ENCODE data around the gene WDR88. TPM values are rescaled to one million over a fixed set of nuclear protein-coding genes. Genes with fewer than 3 reads are reported as not detected.

WDR88 gene
- total and polyA plus RNA-seq, 10 of the 15 experiments (the other 5 are each of a cell fraction or from before 2014, with no cell fraction given), result 0.19 to 0.34 TPM; not detected in 8

GRCh38 chr19:33085570-33086128 is 46.3 kb upstream of the WDR88 start:
- POLR2A ChIA-PET, result no interaction called here
- BruUV-seq (replicated peaks), result no TSS peak
- Histone ChIP-seq H3K79me2 (ENCODE audit: control insufficient read depth, insufficient read depth, low read length) (peaks cover 13% of the 10 kb centered on the region), H3K4me1 (ENCODE audit: control insufficient read depth, insufficient read depth, low read length) (peaks cover 5% of the 10 kb centered on the region), H3K9me3 (replicated peaks; ENCODE audit: control insufficient read depth, insufficient read depth, low read length) (no peaks in the 10 kb centered on the region), H3K9ac (ENCODE audit: control insufficient read depth, insufficient read depth, low read length) (no peak overlapping the region), H3K4me2 (ENCODE audit: control insufficient read depth, insufficient read depth) (no peak overlapping the region), H3K27me3 (replicated peaks in 1 of 2; ENCODE audit: control insufficient read depth in 2 of 2, insufficient read depth in 2 of 2, low read length in 1 of 2) (no peaks in the 10 kb centered on the region), H3K36me3 (ENCODE audit: control insufficient read depth in 2 of 2, insufficient read depth in 2 of 2, low read length in 1 of 2) (peaks cover 0 to 2% of the 10 kb centered on the region in 2 experiments; a peak in 2 of 4 replicates), H2AFZ (ENCODE audit: control insufficient read depth, low read depth, low read length) (no peak overlapping the region), H3K27ac (ENCODE audit: control insufficient read depth, insufficient read depth) (no peak overlapping the region), H4K20me1 (ENCODE audit: control insufficient read depth, insufficient read depth) (no peaks in the 10 kb centered on the region), H3K4me3 (no peak overlapping the region)
- DNase-seq (ENCODE audit: low read depth, low spot score) (no peak), FAIRE-seq (no peak), ATAC-seq (no peak)
- CTCF ChIA-PET, result no interaction called here
- 93% methylated on average over 3 of the region's 3 CpGs for WGBS (ENCODE audit: insufficient coverage, insufficient replicate concordance, low lambda C conversion rate, missing lambda C conversion rate)
- intact Hi-C loops (cut with micrococcal nuclease; ENCODE audit: unreplicated experiment) (no loop called here), in situ Hi-C loops (cut with MboI) (no loop called here)
- SMC1A ChIA-PET (ENCODE audit: uncharacterized antibody, unreplicated experiment), result no interaction called here
- TF ChIP-seq CREB1 (IDR thresholded peaks at IDR 0.05; ENCODE audit: low read depth) (no peak), KDM1A (IDR thresholded peaks at IDR 0.05; ENCODE audit: borderline replicate concordance) (no peak), NR2C1 (IDR thresholded peaks at IDR 0.05) (no peak), SPI1 (IDR thresholded peaks at IDR 0.05; ENCODE audit: borderline replicate concordance, insufficient read depth, low read depth, low read length) (no peak), RUNX3 (IDR thresholded peaks at IDR 0.05; ENCODE audit: low read length) (no peak), BRCA1 (IDR thresholded peaks at IDR 0.05; ENCODE audit: low read depth, low read length) (no peak)
- RAD21 ChIA-PET (ENCODE audit: unreplicated experiment), result no interaction called here

- no peak overlapping the region for H3K4me3 ChIP-seq
- intact Hi-C loops (cut with micrococcal nuclease; ENCODE audit: unreplicated experiment), result no loop called here
- POLR2A ChIA-PET, result no interaction called here
- TF ChIP-seq MYB (IDR thresholded peaks at IDR 0.05; ENCODE audit: borderline replicate concordance, low read depth, low read length) (no peak), ATF2 (IDR thresholded peaks at IDR 0.05; ENCODE audit: low read length) (no peak), FOS (IDR thresholded peaks at IDR 0.05; ENCODE audit: borderline replicate concordance, extremely low read depth, insufficient read length) (no peak), BRCA1 (IDR thresholded peaks at IDR 0.05; ENCODE audit: low read depth, low read length) (no peak)
- TF ChIP-seq, protein P1, sequence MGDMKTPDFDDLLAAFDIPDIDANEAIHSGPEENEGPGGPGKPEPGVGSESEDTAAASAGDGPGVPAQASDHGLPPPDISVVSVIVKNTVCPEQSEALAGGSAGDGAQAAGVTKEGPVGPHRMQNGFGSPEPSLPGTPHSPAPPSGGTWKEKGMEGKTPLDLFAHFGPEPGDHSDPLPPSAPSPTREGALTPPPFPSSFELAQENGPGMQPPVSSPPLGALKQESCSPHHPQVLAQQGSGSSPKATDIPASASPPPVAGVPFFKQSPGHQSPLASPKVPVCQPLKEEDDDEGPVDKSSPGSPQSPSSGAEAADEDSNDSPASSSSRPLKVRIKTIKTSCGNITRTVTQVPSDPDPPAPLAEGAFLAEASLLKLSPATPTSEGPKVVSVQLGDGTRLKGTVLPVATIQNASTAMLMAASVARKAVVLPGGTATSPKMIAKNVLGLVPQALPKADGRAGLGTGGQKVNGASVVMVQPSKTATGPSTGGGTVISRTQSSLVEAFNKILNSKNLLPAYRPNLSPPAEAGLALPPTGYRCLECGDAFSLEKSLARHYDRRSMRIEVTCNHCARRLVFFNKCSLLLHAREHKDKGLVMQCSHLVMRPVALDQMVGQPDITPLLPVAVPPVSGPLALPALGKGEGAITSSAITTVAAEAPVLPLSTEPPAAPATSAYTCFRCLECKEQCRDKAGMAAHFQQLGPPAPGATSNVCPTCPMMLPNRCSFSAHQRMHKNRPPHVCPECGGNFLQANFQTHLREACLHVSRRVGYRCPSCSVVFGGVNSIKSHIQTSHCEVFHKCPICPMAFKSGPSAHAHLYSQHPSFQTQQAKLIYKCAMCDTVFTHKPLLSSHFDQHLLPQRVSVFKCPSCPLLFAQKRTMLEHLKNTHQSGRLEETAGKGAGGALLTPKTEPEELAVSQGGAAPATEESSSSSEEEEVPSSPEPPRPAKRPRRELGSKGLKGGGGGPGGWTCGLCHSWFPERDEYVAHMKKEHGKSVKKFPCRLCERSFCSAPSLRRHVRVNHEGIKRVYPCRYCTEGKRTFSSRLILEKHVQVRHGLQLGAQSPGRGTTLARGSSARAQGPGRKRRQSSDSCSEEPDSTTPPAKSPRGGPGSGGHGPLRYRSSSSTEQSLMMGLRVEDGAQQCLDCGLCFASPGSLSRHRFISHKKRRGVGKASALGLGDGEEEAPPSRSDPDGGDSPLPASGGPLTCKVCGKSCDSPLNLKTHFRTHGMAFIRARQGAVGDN (IDR thresholded peaks at IDR 0.05), result no peak
Measured at GRCh38 chr19:33086955-33087354, 45.0 kb upstream of the WDR88 start.

More at GRCh38 chr19:33086955-33087354, 45.0 kb upstream of the WDR88 start:
- no peak overlapping the region for H3K9ac ChIP-seq (ENCODE audit: control insufficient read depth, insufficient read depth, low read length)
- ChIA-PET RAD21 (ENCODE audit: unreplicated experiment) (no interaction called here), CTCF (no interaction called here), SMC1A (ENCODE audit: uncharacterized antibody, unreplicated experiment) (no interaction called here)
- H3K27ac ChIP-seq (ENCODE audit: control insufficient read depth, insufficient read depth), result no peak overlapping the region
- peaks cover 5% of the 10 kb centered on the region for H3K4me1 ChIP-seq (ENCODE audit: control insufficient read depth, insufficient read depth, low read length)
- no TSS peak for BruUV-seq (replicated peaks)
- H4K20me1 ChIP-seq (ENCODE audit: control insufficient read depth, insufficient read depth), result no peaks in the 10 kb centered on the region
- in situ Hi-C loops (cut with MboI), result no loop called here
- FAIRE-seq (no peak), ATAC-seq (no peak), DNase-seq (ENCODE audit: low read depth, low spot score) (no peak)
- 21% methylated on average over 1 of the region's 1 CpG for WGBS (ENCODE audit: insufficient coverage, insufficient replicate concordance, low lambda C conversion rate, missing lambda C conversion rate)
- peaks cover 0 to 2% of the 10 kb centered on the region in 2 experiments; a peak in 2 of 4 replicates for H3K36me3 ChIP-seq (ENCODE audit: control insufficient read depth in 2 of 2, insufficient read depth in 2 of 2, low read length in 1 of 2)
- H3K4me2 ChIP-seq (ENCODE audit: control insufficient read depth, insufficient read depth), result no peak overlapping the region
- no peaks in the 10 kb centered on the region for H3K27me3 ChIP-seq (replicated peaks in 1 of 2; ENCODE audit: control insufficient read depth in 2 of 2, insufficient read depth in 2 of 2, low read length in 1 of 2)
- H2AFZ ChIP-seq (ENCODE audit: control insufficient read depth, low read depth, low read length), result no peak overlapping the region
- no peaks in the 10 kb centered on the region for H3K9me3 ChIP-seq (replicated peaks; ENCODE audit: control insufficient read depth, insufficient read depth, low read length)
- H3K79me2 ChIP-seq (ENCODE audit: control insufficient read depth, insufficient read depth, low read length), result peaks cover 5% of the 10 kb centered on the region

Data from GM12878 (cell line).